Gastrocnemius medialis (tissue), 4 donors: ENCODE results near the gene RGS1.

Experiments used
- POLR2A ChIP-seq, 2 donors: fragments of 450-650 bp; IDR thresholded peaks; one replicate each; pipeline ENCODE4 v1.6.1; 2017; ENCODE audit warnings: antibody characterized with exemption in 2 of 2, mild to moderate bottlenecking in 2 of 2, moderate library complexity in 2 of 2
- TF ChIP-seq, protein P1 (sequence below), 5 experiments: fragments of 450-650 bp in 3 of 5; fragments of 200-600 bp in 2 of 5; sonication (generic) in 2 of 5; IDR thresholded peaks in 4 of 5; conservative IDR thresholded peaks in 1 of 5; 1 replicate in 4 of 5; 2 replicates in 1 of 5; pipeline ENCODE4 v1.5.1; 2016 to 2019; ENCODE audit warnings: antibody characterized with exemption in 5 of 5, mild to moderate bottlenecking in 3 of 5, moderate library complexity in 3 of 5

- TF ChIP-seq, protein P1, sequence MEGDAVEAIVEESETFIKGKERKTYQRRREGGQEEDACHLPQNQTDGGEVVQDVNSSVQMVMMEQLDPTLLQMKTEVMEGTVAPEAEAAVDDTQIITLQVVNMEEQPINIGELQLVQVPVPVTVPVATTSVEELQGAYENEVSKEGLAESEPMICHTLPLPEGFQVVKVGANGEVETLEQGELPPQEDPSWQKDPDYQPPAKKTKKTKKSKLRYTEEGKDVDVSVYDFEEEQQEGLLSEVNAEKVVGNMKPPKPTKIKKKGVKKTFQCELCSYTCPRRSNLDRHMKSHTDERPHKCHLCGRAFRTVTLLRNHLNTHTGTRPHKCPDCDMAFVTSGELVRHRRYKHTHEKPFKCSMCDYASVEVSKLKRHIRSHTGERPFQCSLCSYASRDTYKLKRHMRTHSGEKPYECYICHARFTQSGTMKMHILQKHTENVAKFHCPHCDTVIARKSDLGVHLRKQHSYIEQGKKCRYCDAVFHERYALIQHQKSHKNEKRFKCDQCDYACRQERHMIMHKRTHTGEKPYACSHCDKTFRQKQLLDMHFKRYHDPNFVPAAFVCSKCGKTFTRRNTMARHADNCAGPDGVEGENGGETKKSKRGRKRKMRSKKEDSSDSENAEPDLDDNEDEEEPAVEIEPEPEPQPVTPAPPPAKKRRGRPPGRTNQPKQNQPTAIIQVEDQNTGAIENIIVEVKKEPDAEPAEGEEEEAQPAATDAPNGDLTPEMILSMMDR (IDR thresholded peaks at IDR 0.05 in 4 of 5, conservative IDR thresholded peaks at IDR 0.05 in 1 of 5): no peak
- no peak for TF ChIP-seq POLR2A (IDR thresholded peaks at IDR 0.05)
These were observed 9.6 kb upstream of the RGS1 start for GRCh38 chr1:192565946-192566345.
